Left cardiac atrium (tissue), 4 donors: ENCODE data around the gene ST7. TPM values are rescaled to one million over a fixed set of nuclear protein-coding genes. Genes with fewer than 3 reads are reported as not detected.
"Not testable (repeated sequence)": the region's sequence is repeated elsewhere in the genome, so short reads cannot be mapped to it uniquely, and the experiment has no call there.

Experiments
- ATAC-seq, 2 donors: fragments of 200-7000 bp; cut with Tn5 transposase; one replicate each; pipeline ENCODE4 v1.9.1; 2020; ENCODE audit warnings: mild to moderate bottlenecking in 2 of 2, moderate library complexity in 2 of 2
- DNase-seq: peaks from one replicate; pipeline ENCODE4 v3.0.0-alpha.2; 2020
- intact Hi-C, 2 donors: fragments of 100-400 bp; cut with DNase I; formaldehyde crosslinking; loops; one replicate each; pipeline versions ENCODE4 v1.14.1 to v1.15.1; 2022 to 2023
- total RNA-seq, 2 donors: library from RNA; stranded (reverse); fragmentation: NEBNext Ultra II Directional; extraction: Animal tissue kit (Norgen Biotek cat#: 25700); gene quantifications; one replicate each; pipeline ENCODE4 v1.2.1, GENCODE V29; 2021
- donor health status: DM: no; HTN: yes; CAD: no.
- donor health status: DM: no; HTN: yes; CAD: no; lungs with severe emphysema.
- donor health status: DM: yes; HTN: yes; CAD: no.
- donor health status: Dilated cardiomyopathy.

The ST7 gene
- total RNA-seq, 2 donors from 2014 or later, result 27.5 to 33.1 TPM

DNA sequence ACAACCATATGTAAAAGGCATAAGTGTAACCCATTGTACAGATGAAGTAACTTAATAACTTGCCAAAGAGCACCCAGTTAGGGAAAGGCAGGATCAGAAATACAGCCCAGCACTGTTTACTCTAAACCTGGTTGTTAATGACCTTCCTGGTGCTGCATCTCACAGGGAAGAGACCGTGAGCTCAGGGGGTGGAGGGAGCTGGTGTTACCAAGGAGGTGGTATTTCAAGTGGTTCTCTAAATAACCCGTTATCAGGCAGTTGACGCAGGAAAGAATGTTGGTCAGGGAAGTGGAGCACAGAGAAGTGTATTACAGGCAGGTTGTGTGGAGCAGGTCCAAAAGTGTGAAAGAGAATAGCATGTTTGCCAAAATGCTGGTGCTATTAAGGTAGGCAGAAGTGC is 4.4 kb upstream of the ST7 start:
- intact Hi-C loops, result no loop called here
- ATAC-seq, result peak; percentile 82 to 89
- DNase-seq, result peak; percentile 45

GRCh38 chr7:116949941-116950801 is 3.1 kb upstream of the ST7 start:
- intact Hi-C loops, result loop anchor here in 1 of 2 donors (10.0 kb wide), 1 partner anchor 65 kb away; no protein-coding TSS in a partner anchor
- ATAC-seq, result no peak
- DNase-seq, result no peak

- intact Hi-C loops, result loop anchor here in 1 of 2 donors (10.0 kb wide), 1 partner anchor 64 kb away; no protein-coding TSS in a partner anchor
- DNase-seq (no peak), ATAC-seq (no peak)
Observed at GRCh38 chr7:116950889-116951351, 2.4 kb upstream of the ST7 start.

- ATAC-seq (no peak), DNase-seq (no peak)
- intact Hi-C loops, result loop anchor here in 1 of 2 donors (10.0 kb wide), 1 partner anchor 63 kb away; no protein-coding TSS in a partner anchor
Observed at GRCh38 chr7:116951366-116952292, 1.7 kb upstream of the ST7 start.

DNA sequence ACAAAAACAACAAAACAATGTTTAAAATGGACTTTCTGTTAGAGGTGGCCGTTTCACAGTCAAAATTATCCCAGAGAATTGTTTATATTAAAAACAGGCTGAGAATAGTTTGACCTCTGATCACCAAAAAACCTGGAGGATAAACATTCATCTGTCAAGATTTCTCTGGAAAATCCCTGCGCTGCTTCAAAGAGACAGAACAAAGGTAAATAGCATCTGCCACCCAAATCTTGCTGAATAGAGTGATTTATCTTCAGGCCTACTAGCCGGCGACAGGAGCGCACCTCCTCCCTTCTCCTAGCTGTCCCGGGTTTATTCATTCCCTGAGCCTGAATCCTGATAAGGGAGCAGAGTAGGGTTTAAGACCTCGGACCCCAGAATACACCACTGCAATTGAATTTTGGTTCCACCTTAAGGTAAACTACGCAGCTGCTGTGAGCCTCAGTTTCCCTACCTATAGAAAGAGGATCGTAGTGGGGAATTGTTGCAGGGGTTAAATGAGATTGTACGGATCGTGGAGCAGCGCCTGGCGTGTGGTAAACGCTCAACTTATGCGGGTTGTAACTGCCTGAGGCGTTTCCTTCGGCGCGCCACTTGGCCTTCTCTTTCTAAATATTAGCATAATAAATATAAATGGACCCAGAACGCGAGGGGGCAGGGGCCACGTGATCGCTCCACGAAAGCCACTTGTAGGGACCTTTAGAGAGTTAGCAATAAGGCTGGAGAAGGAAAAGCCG is 498 bp upstream of the ST7 start:
- ATAC-seq (no peak), DNase-seq (peak; percentile 77)
- intact Hi-C loops, result loop anchor here in 1 of 2 donors (10.0 kb wide), 1 partner anchor 62 kb away; no protein-coding TSS in a partner anchor

GRCh38 chr7:116953906-116954838 is 871 bp downstream of the ST7 start:
- peak; percentile 68 for DNase-seq
- intact Hi-C loops, result loop anchor here in 1 of 2 donors (10.0 kb wide), 1 partner anchor 61 kb away; no protein-coding TSS in a partner anchor
- peak; percentile 69 to 70 for ATAC-seq

DNA sequence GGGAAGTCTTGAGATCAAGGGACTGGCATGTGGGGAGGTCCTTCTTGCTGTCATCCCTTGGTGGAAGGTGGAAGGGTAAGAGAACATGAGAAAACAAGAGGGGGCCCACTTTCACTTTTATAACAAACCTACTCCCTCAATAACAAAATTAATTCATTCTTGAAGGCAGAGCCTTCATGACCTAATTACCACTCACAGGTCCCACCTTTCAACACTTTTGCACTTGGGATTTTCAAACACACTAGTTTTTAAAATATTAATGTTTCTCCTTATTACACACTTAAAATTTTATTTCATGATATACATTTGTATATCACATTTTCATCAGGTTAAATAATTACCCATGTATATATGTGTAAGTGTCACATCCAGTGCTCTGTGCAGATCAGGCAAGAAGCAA is 2.0 kb downstream of the ST7 start:
- DNase-seq (no peak), ATAC-seq (no peak)
- intact Hi-C loops, result loop anchor here in 1 of 2 donors (10.0 kb wide), 1 partner anchor 59 kb away; no protein-coding TSS in a partner anchor

GRCh38 chr7:116955801-116956476 is 2.6 kb downstream of the ST7 start:
- DNase-seq, result no peak
- intact Hi-C loops, result loop anchor here in 1 of 2 donors (10.0 kb wide), 1 partner anchor 59 kb away; no protein-coding TSS in a partner anchor
- ATAC-seq, result peak in 1 of 2 donors; percentile 3

DNA sequence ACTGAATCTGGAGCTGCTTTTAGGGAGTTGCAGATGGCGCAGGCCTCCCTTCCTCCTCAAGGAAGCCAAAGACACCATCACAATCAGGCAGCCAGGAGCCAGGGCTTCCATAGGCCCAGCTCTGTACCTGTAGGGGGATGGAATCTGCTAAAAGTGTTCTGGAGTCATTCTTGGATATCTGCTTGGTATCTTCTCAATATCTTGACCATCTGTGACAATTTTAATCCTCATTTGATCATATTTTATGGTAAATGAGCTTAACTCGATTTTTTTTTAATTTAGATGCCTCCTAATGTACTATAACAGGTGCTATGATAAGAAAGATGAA is 3.1 kb downstream of the ST7 start:
- DNase-seq, result no peak
- no peak for ATAC-seq
- intact Hi-C loops, result loop anchor here in 1 of 2 donors (10.0 kb wide), 1 partner anchor 58 kb away; no protein-coding TSS in a partner anchor

- ATAC-seq (no peak), DNase-seq (no peak)
- intact Hi-C loops, result loop anchor here in 1 of 2 donors (10.0 kb wide), 1 partner anchor 57 kb away; no protein-coding TSS in a partner anchor
Observed at GRCh38 chr7:116957874-116958273, 4.6 kb downstream of the ST7 start.

- DNase-seq, intact Hi-C loops, ATAC-seq: not testable (repeated sequence)
Observed at GRCh38 chr7:116961966-116962673, 8.8 kb downstream of the ST7 start.

- ATAC-seq (no peak), DNase-seq (no peak)
- intact Hi-C loops, result no loop called here
Observed at GRCh38 chr7:116963234-116963633, 9.9 kb downstream of the ST7 start.

DNA sequence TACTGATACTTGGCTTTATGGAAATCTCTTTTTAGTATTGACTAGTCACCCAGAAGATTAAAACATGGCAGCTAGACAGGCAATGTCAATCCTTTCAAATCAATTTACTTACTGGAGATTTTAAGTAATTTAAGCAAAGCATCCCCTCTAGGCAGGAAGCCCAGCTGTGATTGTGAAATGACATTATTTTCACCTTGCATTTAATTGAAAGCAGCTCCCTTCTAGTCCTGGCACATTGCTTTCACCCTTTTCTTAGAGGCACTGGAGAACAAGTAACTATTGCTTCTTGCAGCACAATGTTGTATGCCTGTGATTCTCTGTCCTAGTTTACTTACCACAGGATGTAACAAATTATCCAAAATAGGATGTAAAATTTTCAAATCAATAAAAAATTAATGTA is 13.3 kb downstream of the ST7 start:
- DNase-seq, result no peak
- intact Hi-C loops, result no loop called here
- ATAC-seq, result no peak

- ATAC-seq (no peak), DNase-seq (no peak)
- intact Hi-C loops, result no loop called here
Observed at GRCh38 chr7:116967254-116967922, 14.1 kb downstream of the ST7 start.

- intact Hi-C loops, result no loop called here
- no peak for ATAC-seq
Observed at GRCh38 chr7:116967983-116968382, 14.7 kb downstream of the ST7 start.

DNA sequence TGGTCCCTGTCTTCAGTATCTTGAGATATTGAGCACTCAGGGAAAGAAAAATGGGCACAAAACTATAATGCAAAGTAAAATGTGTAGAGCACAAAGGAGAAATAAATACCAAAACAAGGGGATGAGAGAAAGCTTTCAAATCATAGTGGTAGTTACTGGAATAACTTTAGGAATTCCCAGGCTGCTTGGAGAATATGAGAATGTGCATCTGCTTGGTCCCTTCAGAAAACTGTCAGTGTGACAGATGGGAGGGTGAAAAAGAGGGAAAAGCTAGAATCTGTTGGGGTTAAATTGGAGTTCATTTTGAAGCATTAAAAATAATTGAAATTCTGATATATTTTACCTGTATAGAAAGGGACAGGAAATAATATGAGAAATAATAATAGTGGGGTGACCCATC is 15.3 kb downstream of the ST7 start:
- intact Hi-C loops, result no loop called here
- ATAC-seq (no peak), DNase-seq (no peak)

More at GRCh38 chr7:116967983-116968382, 14.7 kb downstream of the ST7 start:
- DNase-seq, result no peak
